ENCODE results near the gene RSRC1.

The RSRC1 gene

DNA sequence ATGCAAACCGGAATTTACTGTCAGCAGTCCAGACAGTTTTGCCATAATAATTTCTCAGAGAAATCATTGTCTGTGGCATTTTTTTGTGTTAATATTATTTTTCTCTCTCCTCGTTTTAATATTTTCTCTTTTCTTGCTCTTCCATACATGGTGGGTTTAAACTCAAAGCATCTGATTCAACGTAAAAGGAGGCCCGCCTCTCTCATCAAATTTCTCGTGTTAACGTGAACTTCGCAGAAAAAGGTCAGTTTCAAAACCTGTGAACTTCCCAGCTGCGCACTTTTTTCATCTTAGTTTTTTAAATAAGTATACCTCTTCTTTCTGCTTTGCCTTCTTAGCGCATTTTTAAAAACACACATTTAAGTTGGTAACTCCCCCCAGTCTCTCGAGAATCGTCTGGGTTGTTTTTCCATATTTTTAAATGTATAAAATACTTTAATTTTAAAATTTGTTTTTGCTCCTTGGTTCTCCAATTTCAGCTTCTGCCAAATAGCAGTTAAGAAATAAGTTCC, 12.8 kb upstream of the RSRC1 start:
- ATAC-seq: no peak
- TF ChIP-seq, protein P1, sequence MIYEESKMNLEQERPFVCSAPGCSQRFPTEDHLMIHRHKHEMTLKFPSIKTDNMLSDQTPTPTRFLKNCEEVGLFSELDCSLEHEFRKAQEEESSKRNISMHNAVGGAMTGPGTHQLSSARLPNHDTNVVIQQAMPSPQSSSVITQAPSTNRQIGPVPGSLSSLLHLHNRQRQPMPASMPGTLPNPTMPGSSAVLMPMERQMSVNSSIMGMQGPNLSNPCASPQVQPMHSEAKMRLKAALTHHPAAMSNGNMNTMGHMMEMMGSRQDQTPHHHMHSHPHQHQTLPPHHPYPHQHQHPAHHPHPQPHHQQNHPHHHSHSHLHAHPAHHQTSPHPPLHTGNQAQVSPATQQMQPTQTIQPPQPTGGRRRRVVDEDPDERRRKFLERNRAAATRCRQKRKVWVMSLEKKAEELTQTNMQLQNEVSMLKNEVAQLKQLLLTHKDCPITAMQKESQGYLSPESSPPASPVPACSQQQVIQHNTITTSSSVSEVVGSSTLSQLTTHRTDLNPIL (CRISPR knock-in tag; IDR thresholded peaks at IDR 0.05; ENCODE audit: low read depth): no peak
- TF ChIP-seq ESRRG (CRISPR knock-in tag; IDR thresholded peaks at IDR 0.05): no peak
- TF ChIP-seq, protein P2, sequence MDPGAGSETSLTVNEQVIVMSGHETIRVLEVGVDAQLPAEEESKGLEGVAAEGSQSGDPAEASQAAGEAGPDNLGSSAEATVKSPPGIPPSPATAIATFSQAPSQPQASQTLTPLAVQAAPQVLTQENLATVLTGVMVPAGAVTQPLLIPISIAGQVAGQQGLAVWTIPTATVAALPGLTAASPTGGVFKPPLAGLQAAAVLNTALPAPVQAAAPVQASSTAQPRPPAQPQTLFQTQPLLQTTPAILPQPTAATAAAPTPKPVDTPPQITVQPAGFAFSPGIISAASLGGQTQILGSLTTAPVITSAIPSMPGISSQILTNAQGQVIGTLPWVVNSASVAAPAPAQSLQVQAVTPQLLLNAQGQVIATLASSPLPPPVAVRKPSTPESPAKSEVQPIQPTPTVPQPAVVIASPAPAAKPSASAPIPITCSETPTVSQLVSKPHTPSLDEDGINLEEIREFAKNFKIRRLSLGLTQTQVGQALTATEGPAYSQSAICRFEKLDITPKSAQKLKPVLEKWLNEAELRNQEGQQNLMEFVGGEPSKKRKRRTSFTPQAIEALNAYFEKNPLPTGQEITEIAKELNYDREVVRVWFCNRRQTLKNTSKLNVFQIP (CRISPR knock-in tag; IDR thresholded peaks at IDR 0.05; ENCODE audit: borderline replicate concordance, low read depth): no peak
- no peak for TF ChIP-seq RARB (CRISPR knock-in tag; IDR thresholded peaks at IDR 0.05)
- TF ChIP-seq, protein P3, sequence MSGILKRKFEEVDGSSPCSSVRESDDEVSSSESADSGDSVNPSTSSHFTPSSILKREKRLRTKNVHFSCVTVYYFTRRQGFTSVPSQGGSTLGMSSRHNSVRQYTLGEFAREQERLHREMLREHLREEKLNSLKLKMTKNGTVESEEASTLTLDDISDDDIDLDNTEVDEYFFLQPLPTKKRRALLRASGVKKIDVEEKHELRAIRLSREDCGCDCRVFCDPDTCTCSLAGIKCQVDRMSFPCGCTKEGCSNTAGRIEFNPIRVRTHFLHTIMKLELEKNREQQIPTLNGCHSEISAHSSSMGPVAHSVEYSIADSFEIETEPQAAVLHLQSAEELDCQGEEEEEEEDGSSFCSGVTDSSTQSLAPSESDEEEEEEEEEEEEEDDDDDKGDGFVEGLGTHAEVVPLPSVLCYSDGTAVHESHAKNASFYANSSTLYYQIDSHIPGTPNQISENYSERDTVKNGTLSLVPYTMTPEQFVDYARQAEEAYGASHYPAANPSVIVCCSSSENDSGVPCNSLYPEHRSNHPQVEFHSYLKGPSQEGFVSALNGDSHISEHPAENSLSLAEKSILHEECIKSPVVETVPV (CRISPR knock-in tag; IDR thresholded peaks at IDR 0.05): no peak
- TF ChIP-seq, protein P4, sequence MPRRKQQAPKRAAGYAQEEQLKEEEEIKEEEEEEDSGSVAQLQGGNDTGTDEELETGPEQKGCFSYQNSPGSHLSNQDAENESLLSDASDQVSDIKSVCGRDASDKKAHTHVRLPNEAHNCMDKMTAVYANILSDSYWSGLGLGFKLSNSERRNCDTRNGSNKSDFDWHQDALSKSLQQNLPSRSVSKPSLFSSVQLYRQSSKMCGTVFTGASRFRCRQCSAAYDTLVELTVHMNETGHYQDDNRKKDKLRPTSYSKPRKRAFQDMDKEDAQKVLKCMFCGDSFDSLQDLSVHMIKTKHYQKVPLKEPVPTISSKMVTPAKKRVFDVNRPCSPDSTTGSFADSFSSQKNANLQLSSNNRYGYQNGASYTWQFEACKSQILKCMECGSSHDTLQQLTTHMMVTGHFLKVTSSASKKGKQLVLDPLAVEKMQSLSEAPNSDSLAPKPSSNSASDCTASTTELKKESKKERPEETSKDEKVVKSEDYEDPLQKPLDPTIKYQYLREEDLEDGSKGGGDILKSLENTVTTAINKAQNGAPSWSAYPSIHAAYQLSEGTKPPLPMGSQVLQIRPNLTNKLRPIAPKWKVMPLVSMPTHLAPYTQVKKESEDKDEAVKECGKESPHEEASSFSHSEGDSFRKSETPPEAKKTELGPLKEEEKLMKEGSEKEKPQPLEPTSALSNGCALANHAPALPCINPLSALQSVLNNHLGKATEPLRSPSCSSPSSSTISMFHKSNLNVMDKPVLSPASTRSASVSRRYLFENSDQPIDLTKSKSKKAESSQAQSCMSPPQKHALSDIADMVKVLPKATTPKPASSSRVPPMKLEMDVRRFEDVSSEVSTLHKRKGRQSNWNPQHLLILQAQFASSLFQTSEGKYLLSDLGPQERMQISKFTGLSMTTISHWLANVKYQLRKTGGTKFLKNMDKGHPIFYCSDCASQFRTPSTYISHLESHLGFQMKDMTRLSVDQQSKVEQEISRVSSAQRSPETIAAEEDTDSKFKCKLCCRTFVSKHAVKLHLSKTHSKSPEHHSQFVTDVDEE (CRISPR knock-in tag; IDR thresholded peaks at IDR 0.05): no peak
- no peak for TF ChIP-seq ZFP3 (CRISPR knock-in tag; IDR thresholded peaks at IDR 0.05)
- TF ChIP-seq ZNF8 (CRISPR knock-in tag; IDR thresholded peaks at IDR 0.05): no peak
- TF ChIP-seq ISL1 (CRISPR knock-in tag; IDR thresholded peaks at IDR 0.05): no peak
- no peak for TF ChIP-seq GLIS3 (CRISPR knock-in tag; IDR thresholded peaks at IDR 0.05)
- TF ChIP-seq ZNF70 (CRISPR knock-in tag; IDR thresholded peaks at IDR 0.05): no peak
- TF ChIP-seq ZC3H10 (CRISPR knock-in tag; IDR thresholded peaks at IDR 0.05): no peak
- no peak for TF ChIP-seq BACH2 (CRISPR knock-in tag; IDR thresholded peaks at IDR 0.05; ENCODE audit: borderline replicate concordance)
- TF ChIP-seq TCF4 (CRISPR knock-in tag; IDR thresholded peaks at IDR 0.05; ENCODE audit: borderline replicate concordance): no peak
- TF ChIP-seq TOX (CRISPR knock-in tag; IDR thresholded peaks at IDR 0.05; ENCODE audit: borderline replicate concordance): no peak
- TF ChIP-seq, protein P5, sequence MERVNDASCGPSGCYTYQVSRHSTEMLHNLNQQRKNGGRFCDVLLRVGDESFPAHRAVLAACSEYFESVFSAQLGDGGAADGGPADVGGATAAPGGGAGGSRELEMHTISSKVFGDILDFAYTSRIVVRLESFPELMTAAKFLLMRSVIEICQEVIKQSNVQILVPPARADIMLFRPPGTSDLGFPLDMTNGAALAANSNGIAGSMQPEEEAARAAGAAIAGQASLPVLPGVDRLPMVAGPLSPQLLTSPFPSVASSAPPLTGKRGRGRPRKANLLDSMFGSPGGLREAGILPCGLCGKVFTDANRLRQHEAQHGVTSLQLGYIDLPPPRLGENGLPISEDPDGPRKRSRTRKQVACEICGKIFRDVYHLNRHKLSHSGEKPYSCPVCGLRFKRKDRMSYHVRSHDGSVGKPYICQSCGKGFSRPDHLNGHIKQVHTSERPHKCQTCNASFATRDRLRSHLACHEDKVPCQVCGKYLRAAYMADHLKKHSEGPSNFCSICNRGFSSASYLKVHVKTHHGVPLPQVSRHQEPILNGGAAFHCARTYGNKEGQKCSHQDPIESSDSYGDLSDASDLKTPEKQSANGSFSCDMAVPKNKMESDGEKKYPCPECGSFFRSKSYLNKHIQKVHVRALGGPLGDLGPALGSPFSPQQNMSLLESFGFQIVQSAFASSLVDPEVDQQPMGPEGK (CRISPR knock-in tag; IDR thresholded peaks at IDR 0.05; ENCODE audit: borderline replicate concordance): no peak
- TF ChIP-seq PPARA (CRISPR knock-in tag; IDR thresholded peaks at IDR 0.05; ENCODE audit: borderline replicate concordance): no peak
- TF ChIP-seq ARNTL (CRISPR knock-in tag; IDR thresholded peaks at IDR 0.05; ENCODE audit: borderline replicate concordance, low read depth): no peak
- no peak for TF ChIP-seq ZFP30 (CRISPR knock-in tag; IDR thresholded peaks at IDR 0.05)

DNA sequence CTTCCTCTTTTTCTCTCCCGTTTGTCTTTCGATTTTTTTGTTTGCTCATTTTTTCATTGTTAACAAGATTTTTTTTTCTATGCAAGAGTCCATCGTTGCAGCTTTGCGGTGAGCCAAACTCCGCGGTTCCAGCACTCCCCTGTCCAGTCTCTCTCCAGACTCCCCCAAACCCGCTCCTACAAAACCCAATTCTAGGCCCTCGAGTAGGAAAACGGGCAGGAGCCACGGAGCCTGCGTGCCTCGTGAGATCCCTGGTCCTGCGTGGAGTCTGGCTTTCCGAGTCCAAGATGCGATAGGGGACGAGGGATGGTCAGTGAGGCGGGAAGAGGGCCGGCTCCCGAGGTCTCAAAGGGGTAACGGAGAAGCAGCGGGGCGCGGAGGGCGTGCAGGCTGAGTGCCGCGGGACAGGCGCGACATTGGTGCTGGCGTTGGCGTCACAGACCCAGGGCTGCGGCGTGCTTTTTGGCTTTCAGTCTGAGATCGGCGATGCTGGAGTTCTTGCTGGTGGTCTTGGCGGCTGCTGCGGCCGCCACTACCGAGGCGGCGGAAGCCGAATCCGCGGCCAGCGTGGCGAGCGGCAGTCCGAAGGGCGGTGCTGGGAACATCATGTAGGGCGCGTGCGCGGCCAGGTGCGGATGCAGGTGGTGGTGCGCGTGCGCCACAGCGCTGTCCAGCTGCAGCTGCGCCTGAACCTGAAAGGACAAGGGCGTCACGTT, 12.1 kb upstream of the RSRC1 start:
- no peak for ATAC-seq
- no peak for TF ChIP-seq GLIS3 (CRISPR knock-in tag; IDR thresholded peaks at IDR 0.05)
- TF ChIP-seq ZFP3 (CRISPR knock-in tag; IDR thresholded peaks at IDR 0.05): no peak
- no peak for TF ChIP-seq PPARA (CRISPR knock-in tag; IDR thresholded peaks at IDR 0.05; ENCODE audit: borderline replicate concordance)
- TF ChIP-seq, protein P3 (CRISPR knock-in tag; IDR thresholded peaks at IDR 0.05): no peak
- TF ChIP-seq, protein P4 (CRISPR knock-in tag; IDR thresholded peaks at IDR 0.05): no peak

All from SK-N-SH treated with all-trans-retinoic acid at 6 μM for 48 hours (cell line).